Stimulated activated CD8-positive, alpha-beta memory T cell treated with anti-CD3 and anti-CD28 coated beads, Interleukin-4, amount 100 ng/mL, for 24 hours (primary cell): ENCODE data around the gene MLLT10.
"Not testable (repeated sequence)": the region's sequence is repeated elsewhere in the genome, so short reads cannot be mapped to it uniquely, and the experiment has no call there.

Experiments used
- DNase-seq: peaks from one replicate; pipeline ENCODE4 v3.0.0-alpha.2; 2020; ENCODE audit warnings: low read depth

MLLT10 gene

DNA sequence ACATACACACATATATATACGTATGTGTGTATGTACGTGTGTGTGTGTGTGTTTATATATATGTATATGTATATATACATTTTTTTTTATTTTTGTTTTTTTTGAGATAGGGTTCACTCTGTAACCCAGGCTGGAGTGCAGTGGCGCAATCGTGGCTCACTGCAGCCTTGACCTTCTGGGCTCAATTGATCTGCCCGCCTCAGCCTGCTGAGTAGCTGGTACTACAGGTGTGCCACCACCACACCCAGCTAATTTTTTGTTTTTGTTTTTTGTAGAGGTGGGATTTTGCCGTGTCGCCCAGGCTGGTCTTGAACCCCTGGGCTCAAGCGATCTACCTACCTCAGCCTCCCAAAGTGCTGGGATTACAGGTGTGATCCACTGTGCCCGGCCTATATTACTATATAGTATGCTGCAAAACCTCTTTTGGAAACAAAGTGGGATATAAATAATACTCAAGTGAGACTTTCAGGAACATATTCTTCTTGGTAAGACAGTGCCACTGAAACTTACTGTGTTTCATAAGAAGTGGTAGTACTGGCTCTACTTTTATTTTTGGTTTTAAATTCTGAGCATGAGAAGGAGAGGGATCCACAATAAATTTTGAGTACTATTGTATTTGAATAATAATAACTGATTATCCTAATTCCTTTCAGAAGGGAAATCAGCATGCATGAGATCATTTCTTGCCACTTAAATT, 51.0 kb downstream of the MLLT10 start:
- no peak for DNase-seq

DNA sequence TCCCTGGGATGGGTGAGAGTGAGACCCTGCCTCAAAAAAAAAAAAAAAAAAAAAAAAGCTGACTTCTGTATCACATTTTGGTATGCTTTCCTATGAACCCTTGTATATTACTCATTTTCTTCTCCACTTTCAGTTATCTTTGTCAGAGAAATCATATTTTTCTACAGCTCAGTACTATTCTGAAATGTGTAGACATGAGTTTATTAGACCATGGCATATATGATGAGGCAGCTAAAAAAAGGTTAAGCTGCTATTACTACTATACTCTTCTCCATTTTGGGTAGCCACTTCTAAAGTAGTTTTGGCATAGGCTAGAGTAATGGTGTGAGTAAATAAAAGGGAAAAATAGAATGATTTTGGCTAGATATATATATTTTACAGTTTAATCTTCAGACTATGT, 53.4 kb downstream of the MLLT10 start:
- DNase-seq: no peak

DNA sequence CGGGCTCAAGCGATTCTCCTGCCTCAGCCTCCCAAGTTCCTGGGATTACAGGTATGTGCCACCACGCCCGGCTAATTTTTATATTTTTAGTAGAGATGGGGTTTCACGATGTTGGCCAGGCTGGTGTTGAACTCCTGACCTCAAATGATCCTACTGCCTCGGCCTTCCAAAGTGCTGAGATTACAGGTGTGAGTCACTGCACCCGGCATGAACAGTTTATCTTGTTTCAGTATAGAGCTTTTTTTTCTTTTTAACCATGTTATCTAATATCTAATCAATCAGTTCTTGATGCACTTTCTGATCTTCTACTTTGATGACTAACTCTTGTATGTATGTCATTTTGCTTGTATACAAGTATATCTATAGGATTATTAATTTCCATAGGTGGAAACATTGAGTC, 54.1 kb downstream of the MLLT10 start:
- DNase-seq: not testable (repeated sequence)

DNA sequence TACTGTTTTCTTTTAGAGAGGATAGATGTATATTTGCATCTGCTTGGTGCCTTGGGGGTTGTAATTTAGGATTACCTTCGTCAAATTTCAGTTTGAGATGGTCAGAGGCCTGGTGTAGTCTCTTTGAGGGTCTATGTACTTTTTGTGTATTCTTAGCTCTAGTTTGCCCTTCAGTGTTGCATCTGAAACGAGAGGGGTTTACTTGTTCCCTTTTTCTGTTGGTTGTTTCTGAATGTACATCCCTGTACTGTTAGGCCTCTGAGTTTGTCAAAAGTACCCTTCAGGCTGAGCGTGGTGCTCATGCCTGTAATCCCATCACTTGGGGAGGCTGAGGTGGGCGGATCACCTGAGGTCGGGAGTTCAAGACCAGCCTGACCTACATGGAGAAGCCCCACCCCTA, 60.0 kb downstream of the MLLT10 start:
- DNase-seq: no peak

GRCh38 chr10:21599582-21599981, 65.5 kb downstream of the MLLT10 start:
- DNase-seq: no peak

DNA sequence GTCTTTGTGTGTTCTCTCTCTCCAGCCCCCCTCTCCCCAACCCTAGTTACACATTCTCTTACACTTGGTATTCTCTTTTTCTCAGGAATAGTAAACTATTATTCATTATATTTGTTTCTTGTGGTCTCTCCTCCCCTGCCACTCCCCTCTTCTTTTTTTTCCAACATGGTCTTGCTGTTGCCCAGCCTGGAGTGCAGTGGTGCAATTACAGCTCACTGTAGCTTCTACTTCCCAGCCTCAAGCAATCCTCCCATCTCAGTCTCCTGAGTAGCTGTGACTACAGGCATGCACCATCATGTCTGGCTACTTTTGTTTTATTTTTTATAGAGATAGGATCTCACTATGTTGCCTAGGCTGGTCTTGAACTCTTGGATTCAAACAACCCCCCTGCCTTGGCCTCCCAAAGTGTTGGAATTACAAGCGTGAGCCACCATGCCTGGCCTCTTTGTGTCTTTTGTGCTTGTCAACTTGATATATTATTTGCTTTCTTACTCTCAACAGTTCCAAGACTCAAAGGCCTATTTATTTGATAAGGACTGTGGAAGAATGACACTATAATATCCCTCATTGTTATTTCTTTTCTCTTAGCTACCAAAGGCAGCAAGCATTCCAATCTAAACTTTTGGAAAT, 66.9 kb downstream of the MLLT10 start:
- no peak for DNase-seq

DNA sequence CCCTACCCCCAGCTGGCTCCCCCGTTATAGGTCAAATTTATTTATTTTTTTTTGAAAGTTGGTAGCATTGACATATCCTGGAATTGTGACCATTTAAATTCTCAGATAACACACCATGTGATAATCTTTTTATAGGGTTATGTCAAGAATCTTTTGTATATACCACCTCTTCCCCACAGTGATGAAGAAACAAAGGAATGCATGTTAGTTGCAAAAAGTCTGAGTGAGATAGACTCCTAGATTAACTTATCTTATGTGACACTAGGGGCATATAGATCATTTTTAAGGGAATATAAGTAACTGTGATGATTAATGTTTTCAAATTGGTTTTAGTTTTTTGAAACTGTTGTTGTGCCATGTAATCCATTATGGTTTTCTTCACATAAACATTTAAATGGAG, 68.3 kb downstream of the MLLT10 start:
- DNase-seq: no peak

DNA sequence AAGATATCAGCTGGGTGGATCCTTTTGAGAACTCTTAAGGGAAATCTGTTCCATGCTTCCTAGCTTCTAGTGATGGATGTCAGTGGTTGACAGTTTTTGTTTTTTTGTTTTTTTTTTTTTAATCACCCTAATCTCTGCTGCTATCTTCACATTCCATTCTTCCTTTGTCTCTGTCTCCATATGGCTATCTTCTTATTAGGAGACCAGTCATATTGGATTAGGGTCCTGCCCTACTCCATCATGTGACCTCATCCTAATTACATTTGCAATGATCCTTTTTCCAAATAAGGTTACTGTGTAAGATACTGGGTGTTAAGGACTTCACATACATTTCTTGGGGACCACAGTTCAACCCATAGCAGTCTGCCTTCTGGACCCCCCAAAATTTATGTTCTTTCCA, 69.7 kb downstream of the MLLT10 start:
- no peak for DNase-seq

GRCh38 chr10:21604651-21605050, 70.6 kb downstream of the MLLT10 start:
- DNase-seq: no peak

DNA sequence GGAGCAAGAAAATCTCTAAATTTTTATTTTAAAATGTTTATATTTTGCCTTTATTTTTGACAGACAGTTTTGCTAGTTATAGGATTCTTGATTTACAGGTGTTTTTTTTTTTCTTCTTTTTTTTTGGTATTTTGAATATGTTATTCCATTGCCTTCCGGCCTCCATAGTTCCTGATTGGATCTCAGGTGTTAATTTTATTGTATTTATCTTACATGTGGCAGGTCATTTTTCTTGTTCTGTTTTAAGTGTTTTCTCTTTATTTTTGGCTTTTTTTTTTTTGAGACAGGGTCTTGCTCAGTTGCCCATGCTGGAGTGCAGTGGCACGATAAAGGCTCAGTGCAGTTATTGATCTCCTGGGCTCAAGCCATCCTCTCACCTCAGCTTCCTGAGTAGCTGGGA, 73.9 kb downstream of the MLLT10 start:
- no peak for DNase-seq

GRCh38 chr10:21614000-21614399, 80.0 kb downstream of the MLLT10 start:
- no peak for DNase-seq

DNA sequence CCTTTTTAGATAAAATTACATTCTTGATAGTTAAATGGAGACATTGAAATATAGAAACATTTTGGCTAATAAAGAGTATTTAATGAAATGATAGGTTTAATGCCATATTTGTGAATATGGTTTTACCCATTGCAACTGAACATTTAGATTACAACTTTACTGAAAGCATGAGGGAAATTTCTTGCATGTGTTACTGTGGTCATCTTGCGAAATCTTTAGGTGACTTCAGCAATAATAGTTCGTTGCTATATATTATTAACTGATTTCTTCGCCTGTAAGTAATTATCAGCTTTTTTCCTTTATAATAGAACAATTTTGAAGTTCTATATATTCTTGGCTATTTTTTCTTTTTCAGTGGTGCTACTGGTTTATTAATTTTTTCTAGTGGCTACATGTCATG, 83.2 kb downstream of the MLLT10 start:
- no peak for DNase-seq

GRCh38 chr10:21623291-21623690, 89.3 kb downstream of the MLLT10 start:
- no peak for DNase-seq

DNA sequence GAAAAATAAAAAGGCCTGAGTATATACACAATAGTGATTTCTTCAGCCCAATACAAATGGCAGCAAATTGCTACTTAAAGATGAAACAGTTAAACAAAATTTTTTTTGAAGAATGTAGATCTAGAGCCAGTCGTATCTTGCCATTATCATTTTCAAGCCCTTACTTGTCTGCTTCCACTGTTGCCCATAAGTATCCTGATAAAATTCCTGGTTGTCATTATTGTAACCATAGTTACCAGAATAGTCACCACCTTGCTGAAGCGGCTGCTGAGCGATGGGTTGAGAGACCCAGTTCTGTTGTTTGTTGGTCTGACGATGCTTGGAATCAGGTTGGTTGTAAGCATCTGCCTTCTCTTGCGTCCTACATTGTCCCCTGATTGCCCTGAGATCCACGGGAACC, 90.4 kb downstream of the MLLT10 start:
- not testable (repeated sequence) for DNase-seq

- DNase-seq: no peak
Observed at GRCh38 chr10:21624951-21625350, 90.9 kb downstream of the MLLT10 start.

- no peak for DNase-seq
Observed at GRCh38 chr10:21625623-21626229, 91.7 kb downstream of the MLLT10 start.

DNA sequence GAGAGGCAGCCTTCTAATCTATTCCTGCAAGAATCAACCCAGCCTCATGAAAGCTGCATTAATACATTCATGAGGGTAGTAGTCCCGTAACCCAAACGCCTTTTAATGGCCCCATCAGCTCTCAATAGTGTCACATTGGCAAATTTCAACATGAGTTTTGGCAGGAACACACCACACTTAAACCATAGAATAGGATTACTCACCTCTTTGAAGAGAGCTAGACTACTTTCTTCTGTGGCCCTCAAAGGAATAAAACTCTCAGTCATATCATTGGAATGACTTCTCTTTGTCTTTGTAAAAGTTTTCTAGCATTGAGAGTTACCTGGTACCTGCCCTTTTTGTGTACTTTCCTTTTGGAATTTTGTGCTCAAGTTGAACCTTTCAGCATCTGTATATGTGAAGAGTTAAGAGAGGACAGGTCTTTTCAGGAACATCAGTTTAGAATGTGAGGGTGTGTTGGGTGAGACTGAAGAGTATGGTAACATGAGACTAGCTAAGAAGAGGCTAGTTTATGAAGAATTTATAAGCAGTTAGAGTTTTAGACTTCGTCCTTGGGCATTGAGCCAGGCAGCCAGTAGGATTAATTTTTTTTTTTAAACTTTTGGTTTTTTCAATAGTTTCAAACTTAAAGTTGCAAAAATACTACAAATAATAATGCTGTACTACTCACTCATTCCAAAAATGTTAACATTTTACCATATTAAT, 92.6 kb downstream of the MLLT10 start:
- DNase-seq: no peak

DNA sequence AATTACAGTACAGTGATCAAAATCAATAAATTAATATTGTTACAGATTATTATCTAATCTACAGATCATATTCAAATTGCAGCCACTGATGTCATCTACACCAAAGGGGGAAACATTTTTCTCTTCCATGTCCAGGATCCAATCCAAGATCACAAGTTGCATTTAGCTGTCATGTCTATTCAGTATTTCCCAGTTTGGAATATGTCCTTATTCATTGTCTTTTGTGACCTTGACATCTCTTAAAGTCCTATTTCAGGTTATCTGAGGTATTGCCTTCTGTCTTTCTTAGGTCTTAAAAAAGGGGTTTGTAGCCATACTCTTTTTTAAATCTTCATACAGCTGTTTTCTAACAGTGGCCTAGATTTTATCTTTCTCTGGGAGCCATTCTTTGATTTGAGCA, 93.3 kb downstream of the MLLT10 start:
- DNase-seq: no peak

- no peak for DNase-seq
Observed at GRCh38 chr10:21628023-21628422, 94.0 kb downstream of the MLLT10 start.

DNA sequence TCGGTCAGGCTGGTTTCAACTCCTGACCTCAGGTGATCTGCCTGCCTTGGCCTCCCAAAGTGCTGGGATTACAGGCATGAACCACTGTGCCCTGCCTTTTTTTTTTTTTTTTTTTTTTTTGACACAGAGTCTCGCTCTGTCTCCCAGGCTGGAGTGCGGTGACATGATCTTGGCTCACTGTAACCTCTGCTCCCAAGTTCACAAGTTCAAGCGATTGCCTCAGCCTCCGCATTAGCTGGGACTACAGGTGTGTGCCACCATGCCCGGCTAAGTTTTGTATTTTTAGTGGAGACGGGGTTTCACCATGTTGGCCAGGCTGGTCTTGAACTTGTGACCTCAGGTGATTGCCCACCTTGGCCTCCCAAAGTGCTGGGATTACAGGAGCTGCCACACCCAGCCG, 94.6 kb downstream of the MLLT10 start:
- not testable (repeated sequence) for DNase-seq

DNA sequence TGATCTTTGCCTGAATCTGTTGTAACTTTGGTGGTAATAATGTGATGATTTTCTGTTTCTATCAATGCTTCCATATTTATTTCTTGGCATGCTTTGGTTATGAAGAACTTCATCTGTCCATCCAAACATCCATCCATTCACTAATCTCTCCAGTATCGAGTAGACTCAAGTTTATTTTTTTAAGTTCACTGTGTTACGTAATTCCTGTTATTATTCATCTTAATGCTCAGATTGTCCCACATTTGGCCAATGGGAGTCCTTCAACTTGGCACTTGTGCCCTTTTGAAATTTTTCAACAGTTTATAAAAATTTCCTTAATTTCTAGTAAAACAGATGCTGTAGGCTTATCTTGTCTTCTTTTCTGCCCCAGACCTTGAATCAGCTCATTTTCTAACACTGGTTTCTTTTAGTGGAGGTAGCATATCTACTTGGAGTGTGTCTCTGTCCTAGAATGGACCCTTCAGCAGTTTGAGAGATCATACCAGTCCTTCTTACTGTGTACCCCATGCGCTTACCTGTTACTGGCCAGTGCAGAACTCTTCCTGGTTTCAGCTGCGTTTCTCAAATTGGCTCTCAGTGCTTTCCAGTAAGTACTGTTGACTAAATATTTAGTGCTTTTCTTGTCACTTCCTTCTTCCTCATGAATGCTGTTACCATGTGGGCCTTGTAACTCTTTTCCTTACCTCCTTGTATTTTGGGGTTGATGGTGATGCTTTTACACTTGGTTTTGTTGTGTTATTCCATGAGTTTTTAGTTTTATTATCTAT, 100.8 kb downstream of the MLLT10 start:
- no peak for DNase-seq

DNA sequence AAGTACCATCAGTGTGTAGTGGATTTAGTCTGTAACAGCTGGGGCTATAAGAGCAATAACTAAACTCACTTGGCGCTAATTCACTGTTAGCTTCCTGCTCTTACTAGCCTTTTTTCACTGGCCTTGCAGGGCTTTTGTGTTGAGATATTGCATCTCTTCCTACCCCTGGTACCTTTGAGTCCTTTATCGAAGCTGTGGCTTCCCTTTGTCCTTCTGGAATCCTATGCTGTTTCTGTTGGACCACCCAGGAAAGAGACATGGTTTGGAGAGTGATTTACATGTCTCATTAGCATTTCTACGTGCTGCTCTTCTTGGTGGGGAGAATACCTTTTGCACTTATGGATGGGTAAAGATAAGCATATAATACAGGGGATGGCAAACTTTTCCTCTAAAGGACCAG, 103.8 kb downstream of the MLLT10 start:
- DNase-seq: no peak
